ENCODE data around the gene ATXN7L1.

ATXN7L1 gene

GRCh38 chr7:105876091-105876963 is at the start of gene ATXN7L1:
Gene ATXN7L1, minus strand, starts transcription at chr7:105876599. Its CDS starts 41 bp downstream, at chr7:105876558.
- peak within 1 kb of the TSS; percentile 99 for H3K9ac ChIP-seq (ENCODE audit: low read depth, low read length)
- H3K9me3 ChIP-seq (ENCODE audit: control insufficient read depth, insufficient read depth, low read length), result no peaks in the 10 kb centered on the region
- H3K27me3 ChIP-seq (ENCODE audit: control insufficient read depth, insufficient read depth, low read length), result peaks cover 16% of the 10 kb centered on the region
- peaks cover 17% of the 10 kb centered on the region for H3K4me1 ChIP-seq (ENCODE audit: control insufficient read depth, insufficient read depth, low read length)
- peak within 1 kb of the TSS; percentile 97 for H3K4me3 ChIP-seq (ENCODE audit: low read depth, low read length)
- H3K36me3 ChIP-seq (ENCODE audit: control insufficient read depth, insufficient read depth, low read length), result no peaks in the 10 kb centered on the region

- Histone ChIP-seq H3K9ac (ENCODE audit: low read depth, low read length) (no peak overlapping the region), H3K27me3 (ENCODE audit: control insufficient read depth, insufficient read depth, low read length) (no peaks in the 10 kb centered on the region), H3K36me3 (ENCODE audit: control insufficient read depth, insufficient read depth, low read length) (no peaks in the 10 kb centered on the region), H3K9me3 (ENCODE audit: control insufficient read depth, insufficient read depth, low read length) (no peaks in the 10 kb centered on the region), H3K4me3 (ENCODE audit: low read depth, low read length) (no peak overlapping the region), H3K4me1 (ENCODE audit: control insufficient read depth, insufficient read depth, low read length) (no peaks in the 10 kb centered on the region)
Observed at GRCh38 chr7:105926131-105926530, 49.7 kb upstream of the ATXN7L1 start.

GRCh38 chr7:105924945-105925344 is 48.5 kb upstream of the ATXN7L1 start:
- no peaks in the 10 kb centered on the region for H3K27me3 ChIP-seq (ENCODE audit: control insufficient read depth, insufficient read depth, low read length)
- H3K4me3 ChIP-seq (ENCODE audit: low read depth, low read length), result no peak overlapping the region
- H3K4me1 ChIP-seq (ENCODE audit: control insufficient read depth, insufficient read depth, low read length), result no peaks in the 10 kb centered on the region

GRCh38 chr7:105920766-105921165 is 44.4 kb upstream of the ATXN7L1 start:
- no peaks in the 10 kb centered on the region for H3K36me3 ChIP-seq (ENCODE audit: control insufficient read depth, insufficient read depth, low read length)
- H3K9ac ChIP-seq (ENCODE audit: low read depth, low read length), result no peak overlapping the region
- no peaks in the 10 kb centered on the region for H3K9me3 ChIP-seq (ENCODE audit: control insufficient read depth, insufficient read depth, low read length)
- H3K4me1 ChIP-seq (ENCODE audit: control insufficient read depth, insufficient read depth, low read length), result no peaks in the 10 kb centered on the region
- H3K27me3 ChIP-seq (ENCODE audit: control insufficient read depth, insufficient read depth, low read length), result no peaks in the 10 kb centered on the region
- H3K4me3 ChIP-seq (ENCODE audit: low read depth, low read length), result no peak overlapping the region

More at GRCh38 chr7:105924945-105925344, 48.5 kb upstream of the ATXN7L1 start:
- H3K9ac ChIP-seq (ENCODE audit: low read depth, low read length), result no peak overlapping the region
- H3K9me3 ChIP-seq (ENCODE audit: control insufficient read depth, insufficient read depth, low read length), result no peaks in the 10 kb centered on the region
- no peaks in the 10 kb centered on the region for H3K36me3 ChIP-seq (ENCODE audit: control insufficient read depth, insufficient read depth, low read length)

GRCh38 chr7:105917659-105918058 is 41.3 kb upstream of the ATXN7L1 start:
- Histone ChIP-seq H3K36me3 (ENCODE audit: control insufficient read depth, insufficient read depth, low read length) (no peaks in the 10 kb centered on the region), H3K9me3 (ENCODE audit: control insufficient read depth, insufficient read depth, low read length) (no peaks in the 10 kb centered on the region), H3K27me3 (ENCODE audit: control insufficient read depth, insufficient read depth, low read length) (no peaks in the 10 kb centered on the region), H3K4me1 (ENCODE audit: control insufficient read depth, insufficient read depth, low read length) (no peaks in the 10 kb centered on the region), H3K9ac (ENCODE audit: low read depth, low read length) (no peak overlapping the region), H3K4me3 (ENCODE audit: low read depth, low read length) (no peak overlapping the region)

- no peak overlapping the region for H3K9ac ChIP-seq (ENCODE audit: low read depth, low read length)
- H3K4me3 ChIP-seq (ENCODE audit: low read depth, low read length), result no peak overlapping the region
- no peaks in the 10 kb centered on the region for H3K4me1 ChIP-seq (ENCODE audit: control insufficient read depth, insufficient read depth, low read length)
- H3K9me3 ChIP-seq (ENCODE audit: control insufficient read depth, insufficient read depth, low read length), result no peaks in the 10 kb centered on the region
- H3K36me3 ChIP-seq (ENCODE audit: control insufficient read depth, insufficient read depth, low read length), result no peaks in the 10 kb centered on the region
- H3K27me3 ChIP-seq (ENCODE audit: control insufficient read depth, insufficient read depth, low read length), result no peaks in the 10 kb centered on the region
Observed at GRCh38 chr7:105916603-105917002, 40.2 kb upstream of the ATXN7L1 start.

GRCh38 chr7:105913947-105914346 is 37.5 kb upstream of the ATXN7L1 start:
- Histone ChIP-seq H3K9ac (ENCODE audit: low read depth, low read length) (no peak overlapping the region), H3K4me3 (ENCODE audit: low read depth, low read length) (no peak overlapping the region), H3K36me3 (ENCODE audit: control insufficient read depth, insufficient read depth, low read length) (peaks cover 8% of the 10 kb centered on the region), H3K27me3 (ENCODE audit: control insufficient read depth, insufficient read depth, low read length) (no peaks in the 10 kb centered on the region), H3K9me3 (ENCODE audit: control insufficient read depth, insufficient read depth, low read length) (peaks cover 6% of the 10 kb centered on the region), H3K4me1 (ENCODE audit: control insufficient read depth, insufficient read depth, low read length) (no peaks in the 10 kb centered on the region)

GRCh38 chr7:105911961-105912575 is 35.7 kb upstream of the ATXN7L1 start:
- Histone ChIP-seq H3K4me1 (ENCODE audit: control insufficient read depth, insufficient read depth, low read length) (no peaks in the 10 kb centered on the region), H3K36me3 (ENCODE audit: control insufficient read depth, insufficient read depth, low read length) (peaks cover 8% of the 10 kb centered on the region), H3K4me3 (ENCODE audit: low read depth, low read length) (no peak overlapping the region), H3K27me3 (ENCODE audit: control insufficient read depth, insufficient read depth, low read length) (no peaks in the 10 kb centered on the region), H3K9me3 (ENCODE audit: control insufficient read depth, insufficient read depth, low read length) (peaks cover 6% of the 10 kb centered on the region), H3K9ac (ENCODE audit: low read depth, low read length) (no peak overlapping the region)

- H3K27me3 ChIP-seq (ENCODE audit: control insufficient read depth, insufficient read depth, low read length), result no peaks in the 10 kb centered on the region
- H3K9ac ChIP-seq (ENCODE audit: low read depth, low read length), result no peak overlapping the region
- H3K4me1 ChIP-seq (ENCODE audit: control insufficient read depth, insufficient read depth, low read length), result peaks cover 4% of the 10 kb centered on the region
- peaks cover 8% of the 10 kb centered on the region for H3K36me3 ChIP-seq (ENCODE audit: control insufficient read depth, insufficient read depth, low read length)
- no peak overlapping the region for H3K4me3 ChIP-seq (ENCODE audit: low read depth, low read length)
- H3K9me3 ChIP-seq (ENCODE audit: control insufficient read depth, insufficient read depth, low read length), result peaks cover 6% of the 10 kb centered on the region
Observed at GRCh38 chr7:105910172-105910571, 33.8 kb upstream of the ATXN7L1 start.

GRCh38 chr7:105909742-105910141 is 33.3 kb upstream of the ATXN7L1 start:
- H3K9me3 ChIP-seq (ENCODE audit: control insufficient read depth, insufficient read depth, low read length), result peaks cover 6% of the 10 kb centered on the region
- H3K36me3 ChIP-seq (ENCODE audit: control insufficient read depth, insufficient read depth, low read length), result peaks cover 8% of the 10 kb centered on the region
- H3K4me3 ChIP-seq (ENCODE audit: low read depth, low read length), result no peak overlapping the region
- no peaks in the 10 kb centered on the region for H3K27me3 ChIP-seq (ENCODE audit: control insufficient read depth, insufficient read depth, low read length)
- peaks cover 8% of the 10 kb centered on the region for H3K4me1 ChIP-seq (ENCODE audit: control insufficient read depth, insufficient read depth, low read length)
- no peak overlapping the region for H3K9ac ChIP-seq (ENCODE audit: low read depth, low read length)

- Histone ChIP-seq H3K9ac (ENCODE audit: low read depth, low read length) (no peak overlapping the region), H3K4me3 (ENCODE audit: low read depth, low read length) (no peak overlapping the region), H3K27me3 (ENCODE audit: control insufficient read depth, insufficient read depth, low read length) (no peaks in the 10 kb centered on the region), H3K9me3 (ENCODE audit: control insufficient read depth, insufficient read depth, low read length) (peaks cover 6% of the 10 kb centered on the region), H3K36me3 (ENCODE audit: control insufficient read depth, insufficient read depth, low read length) (peaks cover 8% of the 10 kb centered on the region), H3K4me1 (ENCODE audit: control insufficient read depth, insufficient read depth, low read length) (peaks cover 10% of the 10 kb centered on the region)
Observed at GRCh38 chr7:105907129-105907846, 30.9 kb upstream of the ATXN7L1 start.
